NT2/D1 (cell line): ENCODE results near the gene C10orf67.
"Not testable (repeated sequence)": the region's sequence is repeated elsewhere in the genome, so short reads cannot be mapped to it uniquely, and the experiment has no call there.

ENCODE experiments used
- DNase-seq: peaks from one replicate; pipeline ENCODE4 v3.0.0-alpha.2; 2011; ENCODE audit warnings: low read depth, low spot score
- H3K27me3 ChIP-seq: 2 replicates; pipeline ENCODE4 v1.6.0; 2011; ENCODE audit warnings: mild to moderate bottlenecking; ENCODE audit not compliant: insufficient read length, insufficient read depth
- H3K36me3 ChIP-seq: 2 replicates; pipeline ENCODE4 v1.6.1; 2011; ENCODE audit warnings: mild to moderate bottlenecking, low read length, mixed read lengths; ENCODE audit not compliant: insufficient read depth, insufficient read length
- H3K4me1 ChIP-seq: 2 replicates; pipeline ENCODE4 v1.5.1; 2011; ENCODE audit not compliant: insufficient read depth, insufficient read length
- H3K4me3 ChIP-seq: 2 replicates; pipeline ENCODE4 v1.5.1; 2011; ENCODE audit warnings: low read depth; ENCODE audit not compliant: insufficient read length
- H3K9ac ChIP-seq: 2 replicates; pipeline ENCODE4 v1.6.0; 2011; ENCODE audit warnings: low read depth; ENCODE audit not compliant: insufficient read length
- H3K9me3 ChIP-seq: 2 replicates; pipeline ENCODE4 v1.5.1; 2011; ENCODE audit warnings: mild to moderate bottlenecking, low read length; ENCODE audit not compliant: insufficient read depth
- SUZ12 ChIP-seq: IDR thresholded peaks from 2 replicates; pipeline ENCODE4 v1.6.1; 2011; ENCODE audit not compliant: insufficient read length, insufficient read depth; ENCODE audit errors: extremely low read depth
- YY1 ChIP-seq: IDR thresholded peaks from 2 replicates; pipeline ENCODE4 v1.6.1; 2011; ENCODE audit not compliant: insufficient read length, insufficient read depth
- ZNF274 ChIP-seq: IDR thresholded peaks from 2 replicates; pipeline ENCODE4 v1.6.1; 2011; ENCODE audit warnings: mild to moderate bottlenecking, low read depth, low read length

C10orf67 gene

DNA sequence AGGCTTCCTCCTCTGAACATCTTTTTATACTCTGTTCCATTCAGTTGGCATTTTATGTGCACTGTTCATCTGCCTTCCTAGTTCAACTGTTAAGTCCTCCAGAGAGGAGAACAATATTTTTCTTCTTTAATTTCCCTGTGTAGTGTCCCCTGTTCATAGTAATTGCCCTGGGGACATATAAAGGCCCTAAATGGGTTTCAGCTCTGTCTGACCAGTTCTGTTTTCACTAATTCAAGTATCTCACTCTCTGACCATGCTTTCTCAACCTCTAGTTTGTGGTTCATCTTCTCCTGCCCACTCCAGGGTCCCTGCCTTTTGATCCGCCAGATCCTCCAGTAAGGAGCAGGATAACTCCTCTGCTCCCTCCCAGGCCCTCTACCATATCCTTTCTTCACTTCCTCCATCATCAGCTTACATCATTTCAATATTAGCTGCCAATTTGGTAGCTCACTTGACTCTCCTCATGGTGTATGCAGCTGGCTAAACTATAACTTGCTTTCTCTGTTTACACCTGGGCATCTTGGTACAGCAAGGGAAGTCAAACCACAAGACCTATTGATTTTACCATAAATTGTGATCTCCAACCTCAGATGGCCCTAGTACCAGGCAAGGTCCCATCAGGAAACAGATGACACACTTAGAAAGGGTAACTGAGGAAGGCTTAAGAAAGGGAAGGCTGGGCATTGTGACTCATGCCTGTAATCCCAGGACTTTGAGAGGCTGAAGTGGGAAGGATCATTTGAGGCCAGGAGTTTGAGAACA, 17.7 kb upstream of the C10orf67 start:
- no peaks in the 10 kb centered on the region for H3K27me3 ChIP-seq
- DNase-seq, result no peak
- no peaks in the 10 kb centered on the region for H3K9me3 ChIP-seq
- no peaks in the 10 kb centered on the region for H3K36me3 ChIP-seq
- no peak for TF ChIP-seq SUZ12
- TF ChIP-seq YY1, result no peak
- TF ChIP-seq ZNF274, result no peak
- no peak overlapping the region for H3K9ac ChIP-seq
- no peak overlapping the region for H3K4me3 ChIP-seq
- H3K4me1 ChIP-seq, result no peaks in the 10 kb centered on the region

DNA sequence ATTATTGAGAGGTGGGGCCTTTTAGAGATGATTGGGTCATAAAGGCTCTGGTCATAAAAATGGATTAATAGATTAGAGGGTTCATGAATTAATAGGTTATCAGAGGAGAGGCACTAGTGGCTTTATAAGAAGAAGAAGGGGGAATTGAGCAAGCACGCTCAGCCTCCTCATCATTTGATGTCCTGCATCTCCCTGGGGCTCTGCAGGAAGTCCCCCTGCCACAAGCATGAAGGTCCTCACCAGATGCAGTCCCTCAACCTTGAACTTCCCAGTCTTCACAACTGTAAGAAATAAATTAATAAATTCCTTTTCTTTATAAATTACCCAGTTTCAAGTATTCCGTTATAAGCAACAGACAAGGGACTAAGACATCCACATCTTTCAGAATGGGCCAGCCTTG, 17.1 kb upstream of the C10orf67 start:
- H3K4me3 ChIP-seq, result no peak overlapping the region
- no peaks in the 10 kb centered on the region for H3K4me1 ChIP-seq
- TF ChIP-seq ZNF274 (no peak), YY1 (no peak), SUZ12 (no peak)
- H3K9me3 ChIP-seq, result no peaks in the 10 kb centered on the region
- H3K36me3 ChIP-seq, result no peaks in the 10 kb centered on the region
- H3K27me3 ChIP-seq, result no peaks in the 10 kb centered on the region
- no peak for DNase-seq
- H3K9ac ChIP-seq, result no peak overlapping the region

GRCh38 chr10:23359692-23360380, 15.2 kb upstream of the C10orf67 start:
- H3K4me3 ChIP-seq, result no peak overlapping the region
- DNase-seq, result no peak
- no peaks in the 10 kb centered on the region for H3K9me3 ChIP-seq
- no peaks in the 10 kb centered on the region for H3K27me3 ChIP-seq
- H3K9ac ChIP-seq, result no peak overlapping the region
- H3K36me3 ChIP-seq, result no peaks in the 10 kb centered on the region
- TF ChIP-seq YY1, result no peak
- TF ChIP-seq ZNF274, result no peak
- no peak for TF ChIP-seq SUZ12
- no peaks in the 10 kb centered on the region for H3K4me1 ChIP-seq

- no peak overlapping the region for H3K4me3 ChIP-seq
- no peaks in the 10 kb centered on the region for H3K27me3 ChIP-seq
- H3K9ac ChIP-seq, result no peak overlapping the region
- H3K36me3 ChIP-seq, result no peaks in the 10 kb centered on the region
- no peaks in the 10 kb centered on the region for H3K4me1 ChIP-seq
- no peaks in the 10 kb centered on the region for H3K9me3 ChIP-seq
- DNase-seq, result no peak
- no peak for TF ChIP-seq YY1
- TF ChIP-seq SUZ12, result no peak
- TF ChIP-seq ZNF274, result no peak
Measured at GRCh38 chr10:23358357-23358756, 13.8 kb upstream of the C10orf67 start.

GRCh38 chr10:23354630-23355279, 10.2 kb upstream of the C10orf67 start:
- no peaks in the 10 kb centered on the region for H3K4me1 ChIP-seq
- H3K27me3 ChIP-seq, result no peaks in the 10 kb centered on the region
- no peak overlapping the region for H3K9ac ChIP-seq
- no peaks in the 10 kb centered on the region for H3K9me3 ChIP-seq
- H3K36me3 ChIP-seq, result no peaks in the 10 kb centered on the region
- TF ChIP-seq ZNF274 (no peak), SUZ12 (no peak), YY1 (no peak)
- no peak for DNase-seq
- H3K4me3 ChIP-seq, result no peak overlapping the region

DNA sequence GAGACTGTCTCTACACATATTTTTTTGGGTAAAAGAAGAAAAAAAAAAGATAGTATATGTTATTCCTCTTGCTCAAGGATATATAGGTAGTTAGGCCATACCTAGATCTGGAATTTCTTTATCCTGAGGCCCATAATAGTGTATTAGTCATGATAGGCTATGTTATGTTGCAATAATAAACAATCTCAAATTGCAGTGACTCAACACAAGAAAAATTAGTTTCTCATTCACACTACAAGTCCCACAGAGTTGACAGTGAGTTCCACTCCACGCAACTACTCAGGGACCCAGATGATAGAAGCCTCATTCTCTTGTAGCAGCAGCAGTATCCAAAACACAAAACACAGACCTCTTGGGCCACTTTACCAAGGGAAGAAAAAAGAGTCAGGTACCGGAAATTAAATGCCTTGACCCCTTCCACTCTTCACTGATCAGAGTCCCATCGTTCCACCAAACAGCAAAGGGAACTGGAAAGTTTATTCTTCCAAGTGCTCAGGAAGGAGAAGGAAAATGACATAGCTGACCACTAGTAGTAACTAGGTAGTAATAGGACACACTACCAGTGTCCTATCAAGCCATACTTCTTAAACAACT, 7.4 kb upstream of the C10orf67 start:
- no peaks in the 10 kb centered on the region for H3K36me3 ChIP-seq
- no peaks in the 10 kb centered on the region for H3K9me3 ChIP-seq
- H3K27me3 ChIP-seq, result no peaks in the 10 kb centered on the region
- no peak overlapping the region for H3K4me3 ChIP-seq
- no peak for DNase-seq
- H3K9ac ChIP-seq, result no peak overlapping the region
- H3K4me1 ChIP-seq, result no peaks in the 10 kb centered on the region
- TF ChIP-seq SUZ12 (no peak), ZNF274 (no peak), YY1 (no peak)

- H3K36me3 ChIP-seq, DNase-seq, H3K27me3 ChIP-seq: not testable (repeated sequence)
Measured at GRCh38 chr10:23350706-23351105, 6.1 kb upstream of the C10orf67 start.

More at GRCh38 chr10:23350706-23351105, 6.1 kb upstream of the C10orf67 start:
- H3K4me1 ChIP-seq, H3K9ac ChIP-seq, H3K9me3 ChIP-seq, H3K4me3 ChIP-seq: not testable (repeated sequence)
